GM18867 (cell line): ENCODE data around the gene FBLN1.
"Not testable (repeated sequence)": the region's sequence is repeated elsewhere in the genome, so short reads cannot be mapped to it uniquely, and the experiment has no call there.

ENCODE experiments used
- ATAC-seq: cut with Tn5 transposase; IDR thresholded peaks from one replicate; pipeline ENCODE4 v1.9.1; 2021; ENCODE audit warnings: mild to moderate bottlenecking, moderate library complexity; ENCODE audit not compliant: unreplicated experiment

The FBLN1 gene

DNA sequence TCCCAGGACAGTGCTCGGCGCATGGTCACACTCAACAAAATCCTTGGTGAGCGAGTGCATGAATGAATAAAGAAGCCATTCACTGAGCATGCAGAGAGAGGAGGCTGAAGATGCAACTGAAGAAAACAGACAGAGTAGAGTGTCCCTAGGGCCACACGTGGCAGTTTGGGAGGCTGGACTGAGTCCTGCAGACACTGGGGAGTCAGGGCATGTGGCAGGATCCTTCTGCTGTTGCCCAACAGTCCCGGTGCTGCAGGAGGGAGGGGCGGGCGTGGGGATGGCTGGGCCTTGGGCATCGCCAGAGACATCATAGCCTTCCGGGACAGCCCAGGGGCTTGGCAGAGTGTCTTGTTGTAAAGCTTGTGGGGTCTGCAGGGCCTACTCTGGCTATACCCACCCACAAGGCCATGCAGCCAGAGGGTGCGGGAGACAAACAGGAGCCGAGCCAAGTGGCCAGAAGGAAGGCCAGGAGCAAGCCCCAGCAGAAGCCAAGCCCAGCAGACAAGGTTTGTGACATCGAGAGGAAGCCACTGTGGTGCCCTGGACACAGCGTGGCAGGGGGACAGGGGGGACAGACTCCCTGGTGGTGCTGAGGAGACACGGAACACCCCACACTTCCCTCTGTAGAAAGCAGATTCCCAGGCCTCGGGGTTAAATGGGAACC lies 26.7 kb upstream of the FBLN1 start:
- ATAC-seq: no peak

DNA sequence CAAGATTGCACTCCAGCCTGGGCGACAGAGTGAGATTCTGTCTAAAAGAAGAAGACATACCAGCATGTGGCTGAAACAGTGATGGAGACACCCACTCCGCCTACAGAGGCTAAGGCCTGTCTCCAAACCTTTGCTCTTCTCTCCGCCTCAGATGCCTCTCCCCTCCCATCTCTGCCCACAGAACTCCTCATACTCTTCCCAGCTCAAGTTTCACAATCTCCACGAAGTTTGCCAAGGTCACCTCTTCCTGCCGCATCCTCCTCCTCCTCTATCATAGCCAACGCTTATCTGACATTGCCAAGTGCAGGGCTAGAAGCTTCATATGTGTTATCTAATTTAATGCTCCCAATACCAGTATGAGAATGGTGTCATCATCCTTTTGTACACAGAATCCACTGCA lies 25.9 kb upstream of the FBLN1 start:
- ATAC-seq: no peak

DNA sequence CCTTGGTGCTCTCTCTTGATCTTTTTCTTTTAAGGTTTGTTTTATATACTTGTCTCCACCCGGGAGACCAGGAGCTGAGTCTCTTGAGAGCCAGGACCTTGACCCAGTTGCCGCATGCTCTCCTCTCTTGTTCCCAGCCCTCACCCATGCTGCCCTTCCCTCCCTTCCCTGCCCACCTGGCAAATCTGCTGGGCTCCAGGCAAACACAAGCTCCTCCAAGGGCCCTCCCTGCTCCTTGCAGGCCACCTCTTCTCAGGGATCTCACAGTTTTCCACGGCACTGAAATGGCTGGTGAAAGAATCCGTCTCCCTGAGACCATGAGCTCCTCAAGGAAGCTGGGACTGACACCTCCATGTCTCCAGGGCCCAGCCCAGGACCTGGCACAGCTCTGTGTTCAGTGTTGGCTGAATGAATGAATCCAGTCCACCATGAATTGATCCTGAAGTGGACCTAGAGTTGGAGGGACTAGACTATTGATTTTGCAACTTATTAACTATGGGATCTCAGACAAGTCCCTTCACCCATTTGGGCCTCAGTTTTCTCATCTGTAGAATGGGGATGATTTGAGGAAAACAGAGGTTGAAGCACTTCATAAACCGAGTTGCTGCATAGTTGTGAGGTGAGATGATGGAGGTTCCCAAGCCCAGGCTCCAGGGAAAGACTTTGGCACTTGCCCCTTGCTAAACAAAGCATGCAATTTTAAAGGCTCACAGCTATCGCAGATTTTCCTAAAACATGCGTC lies 25.1 kb upstream of the FBLN1 start:
- ATAC-seq: no peak

DNA sequence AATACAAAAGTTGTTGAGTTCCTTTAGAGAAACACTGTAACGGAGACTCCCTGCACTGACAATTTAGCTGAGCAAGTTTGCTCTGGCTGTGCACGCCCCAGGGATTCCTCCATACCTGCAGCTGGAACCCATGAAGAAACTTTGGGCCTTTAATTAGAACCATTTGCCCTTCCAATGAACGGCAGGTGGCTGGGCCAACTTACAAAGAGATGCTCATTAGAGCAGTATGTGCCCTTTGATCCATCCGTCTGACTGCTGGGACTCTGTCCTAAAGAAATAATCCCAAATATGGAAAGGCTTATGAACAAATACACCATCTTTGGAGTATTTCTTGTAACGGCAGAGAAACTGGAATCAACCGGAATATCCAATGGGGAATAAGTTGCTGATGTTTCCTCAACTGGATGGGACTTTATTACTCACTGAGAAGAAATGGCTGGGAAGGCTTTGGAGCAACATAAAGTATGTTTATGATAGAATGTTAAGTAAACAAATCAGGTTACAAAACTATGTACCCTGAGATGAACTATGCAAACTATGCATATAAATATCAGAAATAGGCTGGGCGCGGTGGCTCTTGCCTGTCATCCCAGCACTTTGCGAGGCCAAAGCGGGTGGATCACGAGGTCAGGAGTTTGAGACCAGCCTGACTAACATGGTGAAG lies 24.4 kb upstream of the FBLN1 start:
- ATAC-seq: no peak

DNA sequence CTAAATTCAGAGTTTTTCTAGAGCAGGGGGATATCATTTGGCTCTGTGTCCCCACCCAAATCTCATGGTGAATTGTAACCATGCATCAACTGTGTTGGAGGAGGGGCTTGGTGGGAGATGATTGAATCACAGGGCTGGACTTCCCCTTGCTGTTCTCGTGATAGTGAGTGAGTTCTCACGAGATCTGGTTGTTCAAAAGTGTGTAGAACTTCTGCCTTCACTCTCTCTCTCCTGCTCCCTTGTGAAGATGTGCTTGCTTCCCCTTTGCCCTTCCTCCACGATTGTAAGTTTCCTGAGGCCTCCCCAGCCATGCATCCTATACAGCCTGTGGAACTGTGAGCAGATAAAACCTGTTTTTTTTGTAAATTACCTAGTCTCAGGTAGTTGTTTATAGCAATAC lies 22.0 kb upstream of the FBLN1 start:
- no peak for ATAC-seq

DNA sequence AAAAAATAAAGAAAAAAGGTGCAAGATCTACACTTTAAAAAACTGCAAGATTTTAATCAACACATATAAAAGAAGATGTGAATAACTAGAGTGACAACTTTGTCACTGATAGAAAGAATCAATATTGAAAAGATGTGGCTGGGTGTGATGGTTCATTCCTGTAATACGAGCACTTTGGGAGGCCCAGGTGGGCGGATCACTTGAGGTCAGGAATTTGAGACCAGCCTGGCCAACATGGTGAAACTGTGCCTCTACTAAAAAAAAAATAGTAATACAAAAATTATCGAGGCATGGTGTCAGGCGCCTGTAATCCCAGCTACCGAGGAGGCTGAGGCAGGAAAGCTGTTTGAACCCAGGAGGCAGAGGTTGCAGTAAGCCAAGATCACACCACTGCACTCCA lies 21.0 kb upstream of the FBLN1 start:
- ATAC-seq: no peak

DNA sequence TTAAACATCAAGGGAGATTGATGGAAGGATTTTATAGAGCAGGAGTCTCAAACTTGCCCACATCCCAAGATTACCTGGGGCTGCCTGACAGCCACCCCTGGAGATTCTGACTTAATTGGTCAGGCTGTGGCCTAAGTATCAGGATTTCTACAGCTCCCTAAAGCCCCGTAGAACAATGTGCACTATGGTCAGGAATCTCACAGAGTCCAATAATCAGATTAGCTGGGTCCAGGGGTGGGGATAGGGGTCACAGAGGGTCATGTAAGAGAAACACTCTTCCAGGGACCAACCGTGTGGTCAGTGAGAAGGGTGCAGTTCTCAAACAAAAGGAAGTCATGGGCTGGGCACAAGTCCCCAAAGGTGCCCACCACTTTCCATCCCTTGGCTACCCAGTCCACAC lies 20.5 kb upstream of the FBLN1 start:
- ATAC-seq: no peak

DNA sequence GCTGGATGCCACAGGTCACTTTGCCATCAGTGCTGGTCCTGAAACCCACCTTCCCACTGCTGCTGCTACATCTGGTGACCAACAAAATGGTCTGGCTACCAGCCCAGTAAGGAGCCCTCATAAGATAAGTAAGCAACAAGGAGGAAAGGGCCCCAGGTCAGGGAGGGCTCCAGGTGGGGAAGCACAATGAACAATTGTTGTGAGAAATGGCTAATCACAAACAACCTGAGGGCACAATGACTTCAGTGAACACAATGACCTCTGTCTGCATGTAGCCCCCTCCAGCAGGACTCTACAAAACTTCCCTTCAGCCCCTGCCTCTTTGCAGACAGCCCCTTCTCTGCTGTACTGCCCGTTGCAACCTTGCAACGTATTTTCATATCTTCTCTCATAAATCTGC lies 19.4 kb upstream of the FBLN1 start:
- ATAC-seq: no peak

DNA sequence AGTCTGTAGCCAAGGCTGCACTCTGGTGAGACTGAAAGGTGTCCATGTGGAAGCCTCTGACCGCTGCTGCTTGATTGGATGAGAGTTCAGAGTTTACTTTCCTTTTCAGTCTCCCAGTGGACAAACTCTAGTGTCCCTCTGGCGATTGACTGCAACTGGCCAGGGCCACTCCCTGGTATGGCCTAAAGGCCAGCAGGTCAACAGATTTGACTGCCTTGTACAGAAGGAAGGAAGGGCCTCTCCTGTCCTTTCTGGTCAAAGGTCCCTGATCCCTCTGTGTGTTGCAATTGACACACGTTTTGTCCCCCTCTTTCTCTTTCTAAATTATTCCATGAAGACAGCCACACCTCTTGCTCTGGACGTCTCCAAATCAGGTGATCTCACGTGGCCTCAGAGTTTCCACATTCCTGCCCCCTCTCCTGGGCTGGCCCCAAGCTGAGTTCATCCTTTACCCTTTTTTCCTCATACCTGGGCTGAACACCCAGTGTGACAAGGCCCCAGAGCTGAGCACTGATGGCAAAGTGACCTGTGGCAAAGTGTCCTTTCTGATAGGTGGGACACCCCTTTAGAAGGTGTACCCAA lies 18.7 kb upstream of the FBLN1 start:
- no peak for ATAC-seq

DNA sequence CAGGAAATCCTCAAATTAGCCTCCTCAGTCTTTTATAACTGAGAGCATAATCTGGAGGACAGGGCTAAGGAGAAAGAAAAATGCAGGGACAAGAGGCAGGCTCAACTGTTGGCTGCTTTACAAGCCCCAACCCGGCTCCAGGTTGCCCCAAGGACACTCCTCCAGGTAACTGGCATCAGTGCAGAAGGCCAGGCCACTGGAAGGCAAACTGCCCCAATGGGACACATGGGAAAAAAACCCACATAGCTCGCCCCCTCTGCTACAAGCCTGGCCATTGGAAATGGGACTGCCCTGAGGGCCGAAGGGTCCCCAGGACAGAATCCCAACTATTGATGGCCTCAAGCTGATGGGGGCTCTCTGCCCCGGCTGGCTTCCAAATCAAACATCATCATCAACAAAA lies 17.9 kb upstream of the FBLN1 start:
- no peak for ATAC-seq

DNA sequence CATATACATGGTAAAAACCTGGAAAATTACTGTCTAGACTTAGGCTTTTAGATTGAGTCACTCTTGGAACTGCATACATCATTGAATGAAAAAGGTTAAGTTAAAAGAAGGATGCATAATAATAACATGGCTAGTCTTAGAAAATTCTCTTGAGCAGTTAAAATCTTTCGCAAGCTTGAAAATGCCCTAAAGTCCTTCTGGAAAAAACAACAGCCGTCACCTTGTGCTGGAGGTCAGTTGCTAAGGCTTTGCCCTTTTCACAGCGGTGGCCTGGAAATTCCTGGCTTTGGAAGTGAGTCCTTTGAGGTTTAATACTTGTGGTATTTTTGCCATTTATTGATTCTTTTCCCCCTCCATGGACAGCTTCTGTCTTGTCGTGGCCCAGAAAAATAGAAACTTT lies 17.4 kb upstream of the FBLN1 start:
- ATAC-seq: no peak

DNA sequence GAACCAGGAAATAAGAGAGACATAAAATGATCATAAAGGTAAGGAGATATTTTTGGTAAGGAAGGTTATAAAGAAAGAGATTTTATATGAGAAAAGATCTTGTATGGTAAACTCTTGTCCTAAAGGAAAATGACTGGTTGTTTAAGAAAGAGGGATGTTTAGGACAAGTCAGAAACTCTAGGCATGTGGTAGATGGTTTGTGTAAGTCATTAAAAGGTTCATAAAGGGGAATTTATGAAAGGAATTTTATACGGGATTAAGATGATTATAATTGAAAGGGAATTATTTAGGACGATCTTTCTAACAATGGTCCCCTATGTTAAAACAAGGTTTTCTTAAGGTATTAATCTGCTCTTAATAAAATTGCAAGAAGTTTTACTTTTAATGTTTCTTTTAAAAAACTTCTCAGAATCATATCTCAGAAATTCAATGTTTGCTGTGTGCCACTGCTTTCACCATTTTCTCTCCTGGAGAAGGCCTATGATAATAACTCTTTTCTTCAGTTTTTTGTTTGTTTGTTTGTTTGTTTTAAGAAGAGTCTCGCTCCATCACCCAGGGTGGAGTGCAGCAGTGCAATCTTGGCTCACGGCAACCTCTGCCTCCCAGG lies 13.8 kb upstream of the FBLN1 start:
- ATAC-seq: no peak

DNA sequence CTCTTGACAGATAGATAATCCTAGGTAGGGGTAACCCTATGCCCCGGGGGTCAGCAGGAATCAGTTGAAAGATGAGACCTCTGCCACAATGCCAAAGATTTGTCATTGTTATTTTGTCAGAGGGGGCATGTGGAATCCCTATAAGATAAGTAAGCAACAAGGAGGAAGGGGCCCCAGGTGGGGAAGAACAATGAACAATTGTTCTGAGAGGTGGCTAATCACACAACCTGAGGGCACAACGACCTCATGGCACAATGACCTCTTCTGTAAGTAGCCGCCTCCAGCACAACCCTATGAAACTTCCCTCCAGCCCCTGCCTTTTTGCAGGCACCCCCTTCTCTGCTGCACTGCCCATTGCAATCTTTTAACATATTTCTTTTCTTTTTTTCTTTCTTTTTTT lies 11.8 kb upstream of the FBLN1 start:
- no peak for ATAC-seq

DNA sequence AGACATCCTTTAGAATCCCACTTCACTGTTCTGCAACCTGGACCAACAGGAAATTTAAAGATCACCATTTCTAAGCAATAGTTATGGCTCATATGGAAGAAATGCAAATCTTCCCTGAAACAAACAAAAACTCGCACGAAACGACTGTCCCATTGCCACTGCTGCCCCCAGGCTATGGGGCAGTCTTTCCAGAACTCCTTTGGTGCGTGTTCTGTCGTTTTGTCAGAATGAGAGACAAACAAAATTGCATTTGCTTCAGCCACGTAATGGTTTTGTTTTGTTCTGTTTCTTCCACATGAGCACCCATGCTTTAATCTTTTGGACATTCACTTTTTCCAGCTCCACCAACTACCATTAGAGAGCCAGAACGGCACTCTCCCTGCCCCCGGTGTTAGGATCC lies 10.8 kb upstream of the FBLN1 start:
- ATAC-seq: no peak

DNA sequence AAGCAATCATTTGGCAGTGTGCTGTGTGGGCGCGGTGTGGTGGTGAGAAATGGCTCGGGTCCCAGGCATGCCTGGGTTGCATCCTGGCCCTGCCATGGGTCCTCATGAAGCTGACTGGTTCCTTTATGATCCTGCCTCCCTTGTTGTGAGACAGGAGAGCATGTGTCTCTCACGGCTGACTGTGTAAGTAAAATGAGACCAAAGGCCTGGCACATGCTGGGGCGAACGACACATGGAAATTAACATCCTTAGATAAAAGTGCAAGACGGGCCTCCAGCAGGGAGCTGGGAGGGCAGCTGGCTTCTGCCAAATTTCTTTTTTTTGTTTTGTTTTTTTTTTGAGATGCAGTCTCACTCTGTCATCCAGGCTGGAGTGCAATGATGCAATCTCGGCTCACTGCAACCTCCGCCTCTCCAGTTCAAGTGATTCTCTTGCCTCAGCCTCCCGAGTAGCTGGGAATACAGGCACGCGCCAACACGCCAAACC lies 9.4 kb upstream of the FBLN1 start:
- no peak for ATAC-seq

DNA sequence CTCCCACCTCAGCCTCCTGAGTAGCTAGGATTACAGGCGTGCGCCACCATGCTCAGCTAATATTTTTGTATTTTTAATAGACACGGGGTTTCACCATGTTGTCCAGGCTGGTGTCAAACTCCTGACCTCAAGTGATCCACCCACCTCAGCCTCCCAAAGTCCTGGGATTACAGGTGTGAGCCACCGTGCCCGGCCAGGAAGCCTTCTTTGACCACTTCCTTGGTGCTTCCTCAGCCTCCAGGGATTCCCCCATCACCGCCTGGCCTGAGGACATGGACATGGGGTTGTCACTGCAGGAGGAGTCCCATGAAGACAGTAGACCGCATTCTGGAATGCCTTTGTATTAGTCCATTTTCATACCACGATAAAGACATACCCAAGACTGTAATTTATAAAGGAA lies 8.4 kb upstream of the FBLN1 start:
- not testable (repeated sequence) for ATAC-seq

DNA sequence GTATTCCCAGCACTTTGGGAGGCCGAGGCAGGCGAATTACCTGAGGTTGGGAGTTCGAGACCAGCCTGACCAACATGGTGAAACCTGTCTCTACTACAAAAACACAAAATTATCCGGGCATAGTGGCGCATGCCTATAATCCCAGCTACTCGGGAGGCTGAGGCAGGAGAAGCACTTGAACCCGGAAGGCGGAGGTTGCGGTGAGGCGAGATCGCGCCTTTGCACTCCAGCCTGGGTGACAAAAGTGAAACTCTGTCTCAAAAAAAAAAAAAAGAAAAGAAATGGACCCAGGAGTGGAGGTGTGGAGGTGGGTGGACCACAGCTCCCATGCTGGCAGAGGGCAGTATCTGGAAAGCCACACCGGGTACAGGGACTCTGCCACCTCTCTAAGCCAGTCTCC lies 7.1 kb upstream of the FBLN1 start:
- ATAC-seq: not testable (repeated sequence)

DNA sequence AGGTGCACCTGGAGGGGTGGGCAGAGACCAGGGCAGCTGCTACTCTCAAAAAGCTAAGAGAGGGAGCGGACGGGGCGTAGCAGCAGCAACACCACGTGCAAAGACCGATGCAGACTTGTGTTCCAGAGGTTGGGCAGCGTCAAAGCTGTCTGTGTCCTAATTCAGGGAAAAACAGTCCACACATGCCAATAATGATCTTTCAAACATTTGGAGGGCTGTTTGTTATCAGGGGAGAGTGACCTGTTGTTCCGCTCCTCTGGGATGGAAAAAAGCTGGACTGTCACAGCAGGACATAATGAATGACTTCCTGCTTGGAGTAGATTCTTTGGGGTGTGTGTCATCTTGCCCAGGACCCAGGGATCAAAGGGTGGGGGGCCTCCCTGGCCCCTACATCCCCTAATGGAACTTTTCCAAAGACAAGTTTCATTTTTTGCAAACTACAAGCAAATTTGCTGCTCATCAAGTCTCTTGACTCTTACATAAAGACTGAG lies 6.2 kb upstream of the FBLN1 start:
- ATAC-seq: no peak

DNA sequence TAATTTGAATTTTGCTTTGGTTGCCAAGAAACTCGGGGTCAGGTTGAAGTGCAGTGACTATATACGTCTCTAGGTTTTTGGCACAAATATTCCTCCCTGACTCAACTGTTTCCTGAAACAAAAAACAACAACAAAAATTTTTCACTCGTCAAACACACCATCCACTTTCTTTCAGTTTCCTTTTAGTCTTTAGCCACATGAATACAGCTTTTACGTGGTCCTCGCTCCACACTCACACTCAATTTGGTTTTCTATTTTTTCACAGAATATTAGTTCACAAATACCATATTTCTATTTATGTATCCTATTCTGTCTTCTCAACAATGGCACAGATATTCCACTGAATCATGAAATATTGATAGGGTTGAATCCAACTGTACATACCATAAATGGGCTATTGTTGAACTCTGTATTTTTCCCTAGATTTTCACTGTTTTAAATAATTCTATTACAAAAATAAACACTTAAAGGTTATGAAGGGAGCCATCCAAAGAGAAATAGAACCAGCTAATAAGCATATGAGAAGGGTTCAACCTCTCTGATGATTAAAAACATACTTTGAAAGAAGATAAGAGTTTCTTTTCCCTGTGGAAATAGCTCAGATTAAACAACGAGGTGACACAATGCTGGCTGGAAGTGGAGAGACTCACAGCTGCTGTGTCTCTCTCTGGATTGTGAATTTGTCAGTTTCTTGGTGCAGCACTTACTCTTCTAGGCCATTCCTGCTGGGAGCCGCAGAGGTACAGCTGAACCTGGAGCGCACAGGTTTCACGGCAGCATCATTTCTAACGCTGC lies 5.1 kb upstream of the FBLN1 start:
- ATAC-seq: no peak

DNA sequence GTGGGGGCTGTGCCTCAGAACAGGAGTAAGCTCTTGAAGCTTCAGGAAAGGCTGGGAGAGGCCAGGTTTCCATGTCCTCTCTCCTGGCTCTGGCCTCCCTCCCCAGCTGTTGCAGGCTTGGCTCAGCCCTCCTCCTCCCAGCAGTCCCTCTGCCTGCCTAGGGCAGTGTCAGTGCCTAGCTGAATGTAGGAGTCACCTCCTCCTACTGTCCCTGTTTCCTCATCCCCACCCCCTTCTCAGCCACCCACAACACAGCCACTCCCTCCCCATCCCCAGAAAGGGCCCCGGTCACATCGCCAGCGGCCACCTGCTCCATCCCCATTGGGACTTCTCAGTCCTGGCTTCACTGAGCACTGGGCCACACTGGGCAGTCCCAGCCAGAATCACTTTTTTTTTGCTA lies 2.9 kb upstream of the FBLN1 start:
- ATAC-seq: no peak
